Measurements from ENCODE around the gene PNPLA3. TPM values are rescaled to one million over a fixed set of nuclear protein-coding genes. Genes with fewer than 3 reads are reported as not detected.

Gene PNPLA3
- total RNA-seq, 1 donor from 2014 or later: not detected

- Histone ChIP-seq H3K9me3 (no peaks in the 10 kb centered on the region), H3K27ac (no peak within 1 kb of the TSS), H3K36me3 (no peaks in the 10 kb centered on the region), H3K4me3 (no peak within 1 kb of the TSS), H3K27me3 (no peaks in the 10 kb centered on the region), H3K4me1 (no peaks in the 10 kb centered on the region)
- no peak for DNase-seq (ENCODE audit: low spot score in 2 of 2)
- intact Hi-C loops (cut with DNase I): no loop called here
- TF ChIP-seq CTCF (IDR thresholded peaks at IDR 0.05): no peak
Measured at GRCh38 chr22:43891360-43892182, 32.0 kb upstream of the PNPLA3 start, which contains the start of gene PNPLA5. TSS of gene PNPLA5 (minus strand) at chr22:43892013. CDS start at chr22:43891880, 133 bp downstream.

GRCh38 chr22:43892183-43892894, 31.3 kb upstream of the PNPLA3 start:
- intact Hi-C loops (cut with DNase I): no loop called here
- Histone ChIP-seq H3K9me3 (no peaks in the 10 kb centered on the region), H3K27ac (no peak overlapping the region), H3K4me1 (no peaks in the 10 kb centered on the region), H3K27me3 (no peaks in the 10 kb centered on the region), H3K36me3 (no peaks in the 10 kb centered on the region), H3K4me3 (no peak overlapping the region)
- DNase-seq (ENCODE audit: low spot score in 2 of 2): no peak
- TF ChIP-seq CTCF (IDR thresholded peaks at IDR 0.05): no peak

GRCh38 chr22:43893266-43893665, 30.3 kb upstream of the PNPLA3 start:
- TF ChIP-seq CTCF (IDR thresholded peaks at IDR 0.05): no peak
- DNase-seq (ENCODE audit: low spot score in 2 of 2): no peak
- H3K9me3 ChIP-seq: no peaks in the 10 kb centered on the region
- no peak overlapping the region for H3K4me3 ChIP-seq
- intact Hi-C loops (cut with DNase I): no loop called here
- H3K4me1 ChIP-seq: no peaks in the 10 kb centered on the region
- H3K36me3 ChIP-seq: no peaks in the 10 kb centered on the region
- H3K27ac ChIP-seq: no peak overlapping the region
- no peaks in the 10 kb centered on the region for H3K27me3 ChIP-seq

GRCh38 chr22:43894122-43894521, 29.5 kb upstream of the PNPLA3 start:
- TF ChIP-seq CTCF (IDR thresholded peaks at IDR 0.05): no peak
- Histone ChIP-seq H3K27me3 (no peaks in the 10 kb centered on the region), H3K27ac (no peak overlapping the region), H3K36me3 (no peaks in the 10 kb centered on the region), H3K4me1 (no peaks in the 10 kb centered on the region), H3K9me3 (no peaks in the 10 kb centered on the region), H3K4me3 (no peak overlapping the region)
- intact Hi-C loops (cut with DNase I): no loop called here
- DNase-seq (ENCODE audit: low spot score in 2 of 2): no peak

- Histone ChIP-seq H3K27me3 (no peaks in the 10 kb centered on the region), H3K36me3 (no peaks in the 10 kb centered on the region), H3K9me3 (no peaks in the 10 kb centered on the region), H3K4me3 (no peak overlapping the region), H3K27ac (no peak overlapping the region), H3K4me1 (no peaks in the 10 kb centered on the region)
- DNase-seq (ENCODE audit: low spot score in 2 of 2): no peak
- TF ChIP-seq CTCF (IDR thresholded peaks at IDR 0.05): no peak
- intact Hi-C loops (cut with DNase I): no loop called here
Measured at GRCh38 chr22:43895986-43896645, 27.5 kb upstream of the PNPLA3 start.
